Ovary (tissue), 3 donors: ENCODE results near the gene ACSS1.

Source experiments
- EP300 ChIP-seq: sonication (generic); formaldehyde crosslinking; IDR thresholded peaks from one replicate; pipeline ENCODE4 v1.6.1; 2017; ENCODE audit warnings: antibody characterized with exemption
- POLR2A ChIP-seq: fragments of 450-650 bp; IDR thresholded peaks from one replicate; pipeline ENCODE4 v1.6.1; 2017; ENCODE audit warnings: antibody characterized with exemption, mild to moderate bottlenecking, moderate library complexity
- TF ChIP-seq, protein P1 (sequence below), 3 donors: fragments of 450-650 bp in 2 of 3; fragments of 200-600 bp in 1 of 3; IDR thresholded peaks; one replicate each; pipeline versions ENCODE4 v1.5.1 to v1.8.0; 2016 to 2022; ENCODE audit warnings: antibody characterized with exemption in 3 of 3, mild to moderate bottlenecking in 1 of 3
- donor health status: DM: no; HTN: no; CAD: no.

DNA sequence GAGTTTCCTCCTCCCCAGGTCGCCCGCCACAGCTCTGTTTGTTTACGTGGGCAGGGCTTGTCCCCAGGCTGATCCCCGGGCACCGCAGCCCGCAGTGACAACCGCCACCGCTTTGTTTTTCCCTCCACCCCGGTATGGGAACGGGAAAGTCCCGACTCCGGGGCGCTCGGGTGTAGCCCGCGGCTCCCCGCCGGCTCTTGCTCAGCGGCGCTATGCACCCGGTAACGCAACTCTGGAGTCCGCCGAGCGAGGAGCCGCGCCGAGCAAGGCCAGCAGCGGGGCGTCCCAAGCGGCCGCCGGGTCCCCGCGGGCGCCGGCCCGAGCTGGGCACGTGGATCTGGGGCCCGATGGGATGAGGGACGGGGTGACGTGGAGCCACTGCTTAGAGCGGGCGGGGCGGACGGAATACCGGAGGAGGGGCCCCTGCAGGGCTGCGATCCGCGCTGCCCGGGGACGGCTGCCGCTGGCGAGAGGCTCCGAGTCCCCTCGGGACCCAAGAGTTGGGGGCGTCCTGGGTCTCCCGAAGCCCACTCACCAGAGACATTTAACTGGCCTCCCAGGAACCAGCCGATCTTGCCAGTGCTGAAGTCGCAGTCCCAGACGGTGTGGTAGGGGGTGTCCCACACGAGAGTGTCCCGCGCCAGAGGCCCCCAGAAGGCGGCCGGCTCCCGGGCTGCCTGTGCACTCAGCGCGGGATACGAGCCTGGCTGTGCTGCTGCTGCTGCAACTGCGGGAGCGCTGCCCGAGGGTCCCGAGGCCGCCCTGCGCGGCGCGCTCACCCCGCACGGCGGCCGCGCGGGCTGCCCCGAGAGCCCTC lies 497 bp downstream of the ACSS1 start:
- TF ChIP-seq, protein P1, sequence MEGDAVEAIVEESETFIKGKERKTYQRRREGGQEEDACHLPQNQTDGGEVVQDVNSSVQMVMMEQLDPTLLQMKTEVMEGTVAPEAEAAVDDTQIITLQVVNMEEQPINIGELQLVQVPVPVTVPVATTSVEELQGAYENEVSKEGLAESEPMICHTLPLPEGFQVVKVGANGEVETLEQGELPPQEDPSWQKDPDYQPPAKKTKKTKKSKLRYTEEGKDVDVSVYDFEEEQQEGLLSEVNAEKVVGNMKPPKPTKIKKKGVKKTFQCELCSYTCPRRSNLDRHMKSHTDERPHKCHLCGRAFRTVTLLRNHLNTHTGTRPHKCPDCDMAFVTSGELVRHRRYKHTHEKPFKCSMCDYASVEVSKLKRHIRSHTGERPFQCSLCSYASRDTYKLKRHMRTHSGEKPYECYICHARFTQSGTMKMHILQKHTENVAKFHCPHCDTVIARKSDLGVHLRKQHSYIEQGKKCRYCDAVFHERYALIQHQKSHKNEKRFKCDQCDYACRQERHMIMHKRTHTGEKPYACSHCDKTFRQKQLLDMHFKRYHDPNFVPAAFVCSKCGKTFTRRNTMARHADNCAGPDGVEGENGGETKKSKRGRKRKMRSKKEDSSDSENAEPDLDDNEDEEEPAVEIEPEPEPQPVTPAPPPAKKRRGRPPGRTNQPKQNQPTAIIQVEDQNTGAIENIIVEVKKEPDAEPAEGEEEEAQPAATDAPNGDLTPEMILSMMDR (IDR thresholded peaks at IDR 0.05) = no peak
- TF ChIP-seq POLR2A (peak; percentile 34), EP300 (no peak)
